ENCODE data around the gene KAZN.

Gene KAZN

GRCh38 chr1:14988636-14989035, 390.2 kb downstream of the KAZN start:
- no peaks in the 10 kb centered on the region for H3K9me3 ChIP-seq (ENCODE audit: insufficient read depth, low read depth, low read length)
- H3K4me3 ChIP-seq (ENCODE audit: low read length), result no peak overlapping the region
- H3K9ac ChIP-seq (ENCODE audit: low read depth, low read length), result no peak overlapping the region
- no peaks in the 10 kb centered on the region for H3K4me1 ChIP-seq (ENCODE audit: insufficient read depth, low read length)
- no peaks in the 10 kb centered on the region for H3K36me3 ChIP-seq (ENCODE audit: insufficient read depth, low read depth, low read length)
- no peak overlapping the region for H3K27ac ChIP-seq (ENCODE audit: low read length)
- no peaks in the 10 kb centered on the region for H3K27me3 ChIP-seq (ENCODE audit: insufficient read depth, low read length)

DNA sequence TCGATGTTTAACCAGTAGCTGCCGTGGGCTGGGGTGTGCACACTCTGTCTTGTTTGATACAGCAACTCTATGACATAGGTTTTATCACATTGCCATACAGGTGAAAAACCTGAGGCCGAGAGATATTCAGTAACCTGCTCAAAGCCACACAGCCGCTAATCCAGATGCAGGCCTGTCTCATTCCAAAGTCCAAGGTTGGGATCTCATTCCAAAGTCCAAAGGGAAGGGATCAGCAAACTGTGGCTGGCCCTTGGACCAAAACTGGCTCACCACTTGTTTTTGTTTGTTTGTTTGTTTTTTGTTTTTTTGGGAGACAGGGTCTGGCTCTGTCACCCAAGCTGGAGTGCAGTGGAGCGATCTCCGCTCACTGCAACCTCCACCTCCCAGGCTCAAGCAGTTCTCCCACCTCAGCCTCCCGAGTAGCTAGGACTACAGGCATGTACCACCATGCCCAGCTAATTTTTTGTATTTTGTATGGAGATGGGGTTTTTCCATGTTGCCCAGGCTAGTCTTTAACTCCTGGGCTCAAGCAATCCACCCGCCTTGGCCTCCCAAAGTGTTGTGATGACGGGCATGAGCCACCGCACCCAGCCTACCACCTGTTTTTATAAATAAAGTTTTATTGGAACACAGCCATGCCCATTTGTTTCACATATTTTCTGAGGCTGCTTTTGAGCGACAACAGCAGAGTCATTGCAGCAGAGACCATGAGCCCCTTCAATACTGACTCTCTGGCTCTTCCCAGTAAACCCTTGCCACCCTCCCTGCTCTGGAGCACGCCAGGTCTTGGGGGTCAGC, 391.6 kb downstream of the KAZN start:
- Histone ChIP-seq H3K9me3 (ENCODE audit: insufficient read depth, low read depth, low read length) (no peaks in the 10 kb centered on the region), H3K27me3 (ENCODE audit: insufficient read depth, low read length) (no peaks in the 10 kb centered on the region), H3K36me3 (ENCODE audit: insufficient read depth, low read depth, low read length) (no peaks in the 10 kb centered on the region), H3K9ac (ENCODE audit: low read depth, low read length) (no peak overlapping the region), H3K4me3 (ENCODE audit: low read length) (no peak overlapping the region), H3K27ac (ENCODE audit: low read length) (no peak overlapping the region), H3K4me1 (ENCODE audit: insufficient read depth, low read length) (no peaks in the 10 kb centered on the region)

GRCh38 chr1:14993414-14993813, 394.9 kb downstream of the KAZN start:
- Histone ChIP-seq H3K36me3 (ENCODE audit: insufficient read depth, low read depth, low read length) (no peaks in the 10 kb centered on the region), H3K9me3 (ENCODE audit: insufficient read depth, low read depth, low read length) (no peaks in the 10 kb centered on the region), H3K4me1 (ENCODE audit: insufficient read depth, low read length) (peaks cover 4% of the 10 kb centered on the region; the same call in 1 of the 2 replicates)

GRCh38 chr1:14994148-14994547, 395.7 kb downstream of the KAZN start:
- Histone ChIP-seq H3K27ac (ENCODE audit: low read length) (no peak overlapping the region), H3K9ac (ENCODE audit: low read depth, low read length) (no peak overlapping the region), H3K4me1 (ENCODE audit: insufficient read depth, low read length) (peaks cover 4% of the 10 kb centered on the region; the same call in 1 of the 2 replicates), H3K9me3 (ENCODE audit: insufficient read depth, low read depth, low read length) (no peaks in the 10 kb centered on the region), H3K27me3 (ENCODE audit: insufficient read depth, low read length) (no peaks in the 10 kb centered on the region), H3K36me3 (ENCODE audit: insufficient read depth, low read depth, low read length) (no peaks in the 10 kb centered on the region), H3K4me3 (ENCODE audit: low read length) (no peak overlapping the region)

More at GRCh38 chr1:14993414-14993813, 394.9 kb downstream of the KAZN start:
- Histone ChIP-seq H3K9ac (ENCODE audit: low read depth, low read length) (no peak overlapping the region), H3K27me3 (ENCODE audit: insufficient read depth, low read length) (no peaks in the 10 kb centered on the region), H3K27ac (ENCODE audit: low read length) (no peak overlapping the region), H3K4me3 (ENCODE audit: low read length) (no peak overlapping the region)

DNA sequence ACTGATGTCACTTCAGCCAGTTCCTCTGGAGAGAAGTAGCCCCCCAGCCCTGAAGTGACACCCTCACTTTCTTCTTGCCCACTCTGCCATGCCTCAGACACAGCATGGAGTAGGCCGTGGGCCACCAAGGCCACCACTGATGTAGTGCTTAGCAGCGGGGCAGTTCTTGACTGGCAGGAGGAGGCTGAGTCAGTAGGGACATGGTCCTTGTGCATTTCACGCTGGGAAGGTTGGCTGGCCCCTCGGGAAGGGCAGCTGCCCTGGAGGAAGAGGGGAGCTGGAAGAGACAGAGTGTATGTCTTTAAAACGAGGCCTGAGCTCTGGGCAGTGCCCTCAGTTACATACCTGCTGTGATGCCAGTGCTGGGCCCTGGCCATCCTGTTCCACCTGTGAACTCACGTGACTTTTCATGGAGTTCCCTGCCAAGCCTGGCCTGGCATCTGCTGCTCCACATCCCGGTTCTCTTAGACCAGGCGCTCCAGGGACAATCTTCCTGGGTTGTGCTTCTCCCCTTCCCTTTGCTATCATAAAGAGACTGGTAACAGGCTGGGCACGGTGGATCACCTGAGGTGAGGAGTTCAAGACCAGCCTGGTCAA, 396.5 kb downstream of the KAZN start:
- Histone ChIP-seq H3K9me3 (ENCODE audit: insufficient read depth, low read depth, low read length) (no peaks in the 10 kb centered on the region), H3K27ac (ENCODE audit: low read length) (no peak overlapping the region), H3K36me3 (ENCODE audit: insufficient read depth, low read depth, low read length) (no peaks in the 10 kb centered on the region), H3K27me3 (ENCODE audit: insufficient read depth, low read length) (no peaks in the 10 kb centered on the region), H3K4me1 (ENCODE audit: insufficient read depth, low read length) (peaks cover 4% of the 10 kb centered on the region; the same call in 1 of the 2 replicates), H3K4me3 (ENCODE audit: low read length) (no peak overlapping the region), H3K9ac (ENCODE audit: low read depth, low read length) (no peak overlapping the region)

GRCh38 chr1:14996133-14997050, 397.9 kb downstream of the KAZN start:
- Histone ChIP-seq H3K9ac (ENCODE audit: low read depth, low read length) (no peak overlapping the region), H3K27ac (ENCODE audit: low read length) (no peak overlapping the region), H3K4me1 (ENCODE audit: insufficient read depth, low read length) (peaks cover 4% of the 10 kb centered on the region; the same call in 1 of the 2 replicates), H3K9me3 (ENCODE audit: insufficient read depth, low read depth, low read length) (no peaks in the 10 kb centered on the region), H3K36me3 (ENCODE audit: insufficient read depth, low read depth, low read length) (no peaks in the 10 kb centered on the region), H3K27me3 (ENCODE audit: insufficient read depth, low read length) (no peaks in the 10 kb centered on the region), H3K4me3 (ENCODE audit: low read length) (no peak overlapping the region)

DNA sequence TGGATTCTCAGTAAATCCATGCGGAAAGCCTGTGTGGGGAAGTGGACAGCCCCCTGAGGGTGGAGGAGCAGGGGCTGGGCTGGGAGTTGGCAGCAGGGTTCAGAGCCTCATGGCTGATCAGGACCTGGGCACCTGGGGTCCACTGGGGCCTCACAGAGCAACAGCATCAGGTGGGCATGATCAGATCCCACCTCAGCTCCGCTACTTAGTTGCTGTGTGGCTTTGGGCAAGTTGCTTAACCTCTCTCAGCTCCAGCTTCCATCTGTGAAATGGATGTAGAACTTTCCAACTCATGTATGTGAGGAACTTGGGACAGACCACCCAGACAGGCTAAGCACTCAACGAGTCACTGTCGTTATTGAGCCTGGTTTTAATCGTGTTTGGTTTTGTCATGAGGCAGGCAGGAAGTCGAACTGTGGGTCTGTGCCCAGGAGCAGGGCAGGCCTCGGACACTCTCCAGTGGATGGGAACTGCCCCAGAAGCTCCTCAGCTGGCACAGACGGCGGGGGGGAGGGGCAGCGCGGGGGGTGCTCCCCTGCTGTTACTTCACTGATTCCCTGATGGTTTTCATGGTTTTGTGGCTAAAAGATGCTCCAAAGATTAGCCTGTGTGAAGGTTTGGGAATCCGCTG, 399.3 kb downstream of the KAZN start:
- Histone ChIP-seq H3K27me3 (ENCODE audit: insufficient read depth, low read length) (no peaks in the 10 kb centered on the region), H3K9ac (ENCODE audit: low read depth, low read length) (no peak overlapping the region), H3K4me1 (ENCODE audit: insufficient read depth, low read length) (peaks cover 4% of the 10 kb centered on the region; the same call in 1 of the 2 replicates), H3K36me3 (ENCODE audit: insufficient read depth, low read depth, low read length) (no peaks in the 10 kb centered on the region), H3K27ac (ENCODE audit: low read length) (no peak overlapping the region), H3K9me3 (ENCODE audit: insufficient read depth, low read depth, low read length) (no peaks in the 10 kb centered on the region), H3K4me3 (ENCODE audit: low read length) (no peak overlapping the region)

DNA sequence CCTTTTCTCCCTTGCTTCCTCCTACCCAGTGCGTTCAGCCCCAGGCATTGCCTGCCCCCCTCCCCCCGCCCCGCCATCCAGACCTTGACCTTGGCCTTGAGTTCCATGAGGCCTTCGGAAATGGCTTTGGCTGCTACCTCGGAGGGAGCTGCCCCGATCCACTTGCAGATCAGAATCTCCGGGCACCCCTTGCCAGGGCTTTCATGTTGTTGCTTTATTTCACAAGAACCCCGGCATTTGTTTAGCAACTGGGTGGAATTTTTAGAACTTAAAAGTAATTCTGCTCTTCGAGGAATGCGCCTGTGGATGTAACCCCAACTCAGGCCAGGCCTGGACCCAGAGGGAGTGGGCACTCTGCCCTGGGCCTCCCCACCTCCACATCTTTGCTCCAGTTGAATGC, 401.0 kb downstream of the KAZN start:
- H3K9ac ChIP-seq (ENCODE audit: low read depth, low read length), result no peak overlapping the region
- no peaks in the 10 kb centered on the region for H3K36me3 ChIP-seq (ENCODE audit: insufficient read depth, low read depth, low read length)
- no peaks in the 10 kb centered on the region for H3K27me3 ChIP-seq (ENCODE audit: insufficient read depth, low read length)
- H3K9me3 ChIP-seq (ENCODE audit: insufficient read depth, low read depth, low read length), result no peaks in the 10 kb centered on the region
- no peak overlapping the region for H3K27ac ChIP-seq (ENCODE audit: low read length)
- H3K4me3 ChIP-seq (ENCODE audit: low read length), result no peak overlapping the region
- H3K4me1 ChIP-seq (ENCODE audit: insufficient read depth, low read length), result peaks cover 4% of the 10 kb centered on the region; the same call in 1 of the 2 replicates

DNA sequence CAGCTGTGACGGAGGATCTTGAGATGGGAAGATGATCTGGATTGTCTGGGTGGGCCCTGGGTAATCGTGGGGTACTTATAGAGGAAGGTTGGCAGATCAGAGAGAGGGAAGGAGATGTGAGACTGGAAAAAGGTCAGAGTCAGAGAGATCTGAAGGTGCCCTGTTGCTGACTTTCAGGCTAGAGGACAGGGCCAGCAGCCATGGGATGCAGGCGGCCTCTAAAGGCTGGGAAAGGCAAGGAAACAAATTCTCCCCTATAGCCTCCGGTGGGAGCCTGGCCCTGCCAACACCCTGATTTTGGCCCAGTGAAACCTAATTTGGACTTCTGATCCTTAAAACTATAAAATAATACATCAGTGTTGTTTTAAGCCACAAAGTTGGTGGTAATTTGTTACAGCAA, 401.5 kb downstream of the KAZN start:
- no peaks in the 10 kb centered on the region for H3K9me3 ChIP-seq (ENCODE audit: insufficient read depth, low read depth, low read length)
- no peak overlapping the region for H3K9ac ChIP-seq (ENCODE audit: low read depth, low read length)
- H3K27ac ChIP-seq (ENCODE audit: low read length), result no peak overlapping the region
- no peaks in the 10 kb centered on the region for H3K27me3 ChIP-seq (ENCODE audit: insufficient read depth, low read length)
- H3K36me3 ChIP-seq (ENCODE audit: insufficient read depth, low read depth, low read length), result no peaks in the 10 kb centered on the region
- H3K4me1 ChIP-seq (ENCODE audit: insufficient read depth, low read length), result peaks cover 4% of the 10 kb centered on the region; the same call in 1 of the 2 replicates
- no peak overlapping the region for H3K4me3 ChIP-seq (ENCODE audit: low read length)

GRCh38 chr1:15000671-15001070, 402.2 kb downstream of the KAZN start:
- no peaks in the 10 kb centered on the region for H3K36me3 ChIP-seq (ENCODE audit: insufficient read depth, low read depth, low read length)
- no peak overlapping the region for H3K4me3 ChIP-seq (ENCODE audit: low read length)
- no peaks in the 10 kb centered on the region for H3K27me3 ChIP-seq (ENCODE audit: insufficient read depth, low read length)
- H3K9me3 ChIP-seq (ENCODE audit: insufficient read depth, low read depth, low read length), result no peaks in the 10 kb centered on the region
- H3K9ac ChIP-seq (ENCODE audit: low read depth, low read length), result no peak overlapping the region
- no peak overlapping the region for H3K27ac ChIP-seq (ENCODE audit: low read length)
- peaks cover 4% of the 10 kb centered on the region; the same call in 1 of the 2 replicates for H3K4me1 ChIP-seq (ENCODE audit: insufficient read depth, low read length)

- Histone ChIP-seq H3K27me3 (ENCODE audit: insufficient read depth, low read length) (no peaks in the 10 kb centered on the region), H3K36me3 (ENCODE audit: insufficient read depth, low read depth, low read length) (no peaks in the 10 kb centered on the region), H3K27ac (ENCODE audit: low read length) (no peak overlapping the region), H3K9me3 (ENCODE audit: insufficient read depth, low read depth, low read length) (no peaks in the 10 kb centered on the region), H3K9ac (ENCODE audit: low read depth, low read length) (no peak overlapping the region), H3K4me3 (ENCODE audit: low read length) (no peak overlapping the region), H3K4me1 (ENCODE audit: insufficient read depth, low read length) (no peaks in the 10 kb centered on the region)
These were observed 402.9 kb downstream of the KAZN start for GRCh38 chr1:15001317-15001915.
